Vagina (tissue), 2 donors: ENCODE data around the gene CMIP. TPM values are rescaled to one million over a fixed set of nuclear protein-coding genes. Genes with fewer than 3 reads are reported as not detected.

Source experiments
- DNase-seq, 2 donors: peaks; one replicate each; pipeline ENCODE4 v3.0.0-alpha.2; 2017; ENCODE audit errors: extremely low spot score in 2 of 2
- H3K27ac ChIP-seq: fragments of 200-600 bp; sonication (generic); one replicate; pipeline ENCODE4 v1.5.1; 2019
- H3K27me3 ChIP-seq: fragments of 200-600 bp; sonication (generic); one replicate; pipeline ENCODE4 v1.5.1; 2019
- H3K36me3 ChIP-seq, 2 donors: fragments of 200-600 bp; sonication (generic); one replicate each; pipeline ENCODE4 v1.5.1; 2017 to 2019
- H3K4me1 ChIP-seq: fragments of 200-600 bp; sonication (generic); one replicate; pipeline ENCODE4 v1.5.1; 2019
- H3K4me3 ChIP-seq, 2 donors: fragments of 200-600 bp; sonication (generic); 1 replicate in 1 of 2; 2 replicates in 1 of 2; pipeline ENCODE4 v1.5.1; 2016 to 2019
- H3K9me3 ChIP-seq: fragments of 200-600 bp; sonication (generic); one replicate; pipeline ENCODE4 v1.5.1; 2019
- CTCF ChIP-seq, 3 experiments: fragments of 450-650 bp in 2 of 3; fragments of 200-600 bp in 1 of 3; sonication (generic) in 1 of 3; IDR thresholded peaks; one replicate each; pipeline ENCODE4 v1.5.1; 2017 to 2019; ENCODE audit warnings: antibody characterized with exemption in 3 of 3, mild to moderate bottlenecking in 2 of 3, moderate library complexity in 2 of 3
- POLR2A ChIP-seq, 2 donors: fragments of 450-650 bp; IDR thresholded peaks; one replicate each; pipeline ENCODE4 v1.6.1; 2017; ENCODE audit warnings: antibody characterized with exemption in 2 of 2, mild to moderate bottlenecking in 2 of 2, moderate library complexity in 2 of 2
- POLR2AphosphoS5 ChIP-seq, 2 donors: sonication (generic); formaldehyde crosslinking; IDR thresholded peaks; one replicate each; pipeline ENCODE4 v1.9.0; 2017; ENCODE audit warnings: antibody characterized with exemption in 2 of 2, mild to moderate bottlenecking in 2 of 2, low read depth in 1 of 2; ENCODE audit not compliant: insufficient read depth in 1 of 2
- intact Hi-C: fragments of 100-400 bp; cut with DNase I; formaldehyde crosslinking; loops from one replicate; pipeline ENCODE4 v1.15.1; 2023
- total RNA-seq: library from RNA; depleted of rRNA; stranded (reverse); fragments of >200 nt; gene quantifications from one replicate; pipeline ENCODE4 v1.2.3, GENCODE V29; 2016

The CMIP gene
- total RNA-seq, 1 donor from 2014 or later = 66.3 TPM

- H3K27me3 ChIP-seq = no peaks in the 10 kb centered on the region
- intact Hi-C loops = no loop called here
- peak overlapping the region; percentile 72 for H3K27ac ChIP-seq
- peaks cover 36% of the 10 kb centered on the region for H3K4me1 ChIP-seq
- no peak for DNase-seq
- no peaks in the 10 kb centered on the region for H3K36me3 ChIP-seq
- TF ChIP-seq POLR2A (IDR thresholded peaks at IDR 0.05) (no peak), CTCF (IDR thresholded peaks at IDR 0.05) (no peak), POLR2AphosphoS5 (IDR thresholded peaks at IDR 0.05; ENCODE audit: insufficient read depth in 1 of 2, low read depth in 1 of 2) (no peak)
- H3K9me3 ChIP-seq = no peaks in the 10 kb centered on the region
- no peak overlapping the region for H3K4me3 ChIP-seq
Observed at GRCh38 chr16:81553080-81553813, 108.6 kb downstream of the CMIP start.

- intact Hi-C loops = no loop called here
- H3K4me1 ChIP-seq = peaks cover 36% of the 10 kb centered on the region
- peak overlapping the region; percentile 72 for H3K27ac ChIP-seq
Observed at GRCh38 chr16:81553814-81554675, 109.4 kb downstream of the CMIP start.

GRCh38 chr16:81554979-81555378 is 110.4 kb downstream of the CMIP start:
- Histone ChIP-seq H3K27me3 (no peaks in the 10 kb centered on the region), H3K9me3 (no peaks in the 10 kb centered on the region), H3K27ac (peak overlapping the region; percentile 9), H3K36me3 (no peaks in the 10 kb centered on the region), H3K4me3 (no peak overlapping the region), H3K4me1 (peaks cover 30% of the 10 kb centered on the region)
- intact Hi-C loops = no loop called here
- TF ChIP-seq CTCF (IDR thresholded peaks at IDR 0.05) (no peak), POLR2AphosphoS5 (IDR thresholded peaks at IDR 0.05; ENCODE audit: insufficient read depth in 1 of 2, low read depth in 1 of 2) (no peak), POLR2A (IDR thresholded peaks at IDR 0.05) (no peak)
- DNase-seq = no peak

More at GRCh38 chr16:81553814-81554675, 109.4 kb downstream of the CMIP start:
- DNase-seq = no peak
- Histone ChIP-seq H3K4me3 (no peak overlapping the region), H3K27me3 (no peaks in the 10 kb centered on the region), H3K9me3 (no peaks in the 10 kb centered on the region), H3K36me3 (no peaks in the 10 kb centered on the region)
- TF ChIP-seq CTCF (IDR thresholded peaks at IDR 0.05) (no peak), POLR2A (IDR thresholded peaks at IDR 0.05) (no peak), POLR2AphosphoS5 (IDR thresholded peaks at IDR 0.05; ENCODE audit: insufficient read depth in 1 of 2, low read depth in 1 of 2) (no peak)

GRCh38 chr16:81555660-81556059 is 111.1 kb downstream of the CMIP start:
- peaks cover 32% of the 10 kb centered on the region for H3K4me1 ChIP-seq
- H3K4me3 ChIP-seq = no peak overlapping the region
- no peaks in the 10 kb centered on the region for H3K36me3 ChIP-seq
- TF ChIP-seq POLR2A (IDR thresholded peaks at IDR 0.05) (no peak), POLR2AphosphoS5 (IDR thresholded peaks at IDR 0.05; ENCODE audit: insufficient read depth in 1 of 2, low read depth in 1 of 2) (no peak), CTCF (IDR thresholded peaks at IDR 0.05) (no peak)
- no peaks in the 10 kb centered on the region for H3K9me3 ChIP-seq
- peak overlapping the region; percentile 9 for H3K27ac ChIP-seq
- intact Hi-C loops = no loop called here
- H3K27me3 ChIP-seq = no peaks in the 10 kb centered on the region
- DNase-seq = no peak
